IMR-90 (cell line): ENCODE results near the gene SOCS3. TPM values are rescaled to one million over a fixed set of nuclear protein-coding genes. Genes with fewer than 3 reads are reported as not detected.
A peak's percentile ranks its signal among the peaks of the same experiment; 100 is the strongest.

Source experiments
- ATAC-seq: fragments of 200-7000 bp; cut with Tn5 transposase; 2 replicates; pipeline ENCODE4 v1.9.1; 2020; ENCODE audit warnings: low read depth, mild to moderate bottlenecking, moderate library complexity
- BruUV-seq: library from RNA; stranded (reverse); fragments of 400-500 nt; replicated peaks from 2 replicates; lab custom pipeline; 2021; lab: Mats Ljungman, UMichigan
- CTCF ChIA-PET: fragments of 300-600 bp; formaldehyde crosslinking; extraction: SDS; loops from one replicate; lab custom pipeline; 2021; ENCODE audit warnings: antibody characterized with exemption; lab: Yijun Ruan, JAX
- POLR2A ChIA-PET: fragments of 300-600 bp; sonication (Branson Sonifier 250); formaldehyde crosslinking; loops from one replicate; lab custom pipeline; 2022; ENCODE audit warnings: antibody characterized with exemption; ENCODE audit not compliant: unreplicated experiment; lab: Charles Lee
- DNase-seq: peaks from one replicate; pipeline ENCODE4 v3.0.0; 2013
- H2AFZ ChIP-seq: replicated peaks from 2 replicates; pipeline ENCODE3; 2013; ENCODE audit warnings: low read length, mild to moderate bottlenecking; ENCODE audit not compliant: poor library complexity
- H2AK5ac ChIP-seq: 2 replicates; pipeline ENCODE4 v1.6.1; 2013; ENCODE audit warnings: low read depth, low read length, inconsistent platforms
- H2AK9ac ChIP-seq: replicated peaks from 2 replicates; pipeline ENCODE3; 2013; ENCODE audit warnings: mild to moderate bottlenecking, low read depth, low read length, moderate library complexity; ENCODE audit not compliant: poor library complexity
- H2BK120ac ChIP-seq: 2 replicates; pipeline ENCODE4 v1.6.1; 2013; ENCODE audit warnings: low read depth, low read length, inconsistent platforms
- H2BK15ac ChIP-seq: 3 replicates; pipeline ENCODE4 v1.6.1; 2013; ENCODE audit warnings: low read depth, low read length, inconsistent platforms
- H2BK20ac ChIP-seq: 2 replicates; pipeline ENCODE4 v1.6.1; 2013; ENCODE audit warnings: low read depth, mild to moderate bottlenecking, inconsistent platforms, low read length, moderate library complexity
- H2BK5ac ChIP-seq: 2 replicates; pipeline ENCODE4 v1.6.1; 2013; ENCODE audit warnings: mild to moderate bottlenecking, low read depth, low read length, inconsistent platforms; ENCODE audit not compliant: poor library complexity, severe bottlenecking
- H3K14ac ChIP-seq: replicated peaks from 2 replicates; pipeline ENCODE4 v1.6.1; 2013; ENCODE audit warnings: low read depth, low read length, inconsistent platforms
- H3K18ac ChIP-seq: 2 replicates; pipeline ENCODE4 v1.6.1; 2013; ENCODE audit warnings: low read depth, low read length, control low read depth
- H3K23ac ChIP-seq: 2 replicates; pipeline ENCODE4 v1.6.1; 2013; ENCODE audit warnings: low read depth, low read length, inconsistent platforms
- H3K27ac ChIP-seq: 2 replicates; pipeline ENCODE4 v1.5.1; 2013; ENCODE audit warnings: mild to moderate bottlenecking, control low read depth, low read length; ENCODE audit not compliant: insufficient read depth
- H3K27me3 ChIP-seq: 2 replicates; pipeline ENCODE4 v1.6.1; 2013; ENCODE audit warnings: low read length; ENCODE audit not compliant: control insufficient read depth, insufficient read depth
- H3K36me3 ChIP-seq: 2 replicates; pipeline ENCODE4 v1.6.1; 2013; ENCODE audit warnings: low read length, mixed read lengths; ENCODE audit not compliant: control insufficient read depth, insufficient read depth
- H3K4ac ChIP-seq: 2 replicates; pipeline ENCODE4 v1.6.1; 2013; ENCODE audit warnings: low read depth, low read length, inconsistent platforms
- H3K4me1 ChIP-seq: 2 replicates; pipeline ENCODE4 v1.6.1; 2013; ENCODE audit warnings: low read length, mixed read lengths; ENCODE audit not compliant: control insufficient read depth, insufficient read depth
- H3K4me2 ChIP-seq: 2 replicates; pipeline ENCODE4 v1.6.1; 2013; ENCODE audit warnings: low read depth, mild to moderate bottlenecking, control low read depth, low read length, moderate library complexity
- H3K4me3 ChIP-seq: 2 replicates; pipeline ENCODE4 v1.5.1; 2013; ENCODE audit warnings: low read depth, mild to moderate bottlenecking, control low read depth, low read length, moderate library complexity; ENCODE audit not compliant: insufficient read depth
- H3K56ac ChIP-seq: 2 replicates; pipeline ENCODE4 v1.6.1; 2013; ENCODE audit warnings: low read length, inconsistent platforms; ENCODE audit not compliant: insufficient read depth; ENCODE audit errors: extremely low read depth
- H3K79me1 ChIP-seq, 2 experiments: 2 replicates each; pipeline ENCODE4 v1.6.1; 2013; ENCODE audit warnings: low read length in 2 of 2, inconsistent platforms in 1 of 2, low read depth in 1 of 2
- H3K9ac ChIP-seq: 2 replicates; pipeline ENCODE4 v1.6.1; 2013; ENCODE audit warnings: low read depth, low read length, control low read depth
- H3K9me1 ChIP-seq: 2 replicates; pipeline ENCODE4 v1.6.1; 2013; ENCODE audit warnings: low read length, inconsistent platforms; ENCODE audit not compliant: insufficient read depth
- H3K9me3 ChIP-seq: 2 replicates; pipeline ENCODE4 v1.6.1; 2013; ENCODE audit warnings: low read length; ENCODE audit not compliant: control insufficient read depth, insufficient read depth
- H4K20me1 ChIP-seq: 2 replicates; pipeline ENCODE4 v1.6.1; 2013; ENCODE audit warnings: low read length, inconsistent platforms; ENCODE audit not compliant: insufficient read depth
- H4K5ac ChIP-seq: 2 replicates; pipeline ENCODE4 v1.6.1; 2013; ENCODE audit warnings: mild to moderate bottlenecking, low read depth, low read length, control low read depth
- H4K8ac ChIP-seq, 2 experiments: 2 replicates each; pipeline ENCODE4 v1.6.1; 2013; ENCODE audit warnings: low read depth in 2 of 2, low read length in 2 of 2, control low read depth in 1 of 2, inconsistent platforms in 1 of 2
- H4K91ac ChIP-seq: 2 replicates; pipeline ENCODE4 v1.6.1; 2013; ENCODE audit warnings: low read depth, low read length, inconsistent platforms; ENCODE audit not compliant: insufficient read depth
- BHLHE40 ChIP-seq: fragments of 150-350 bp; IDR thresholded peaks from 2 replicates; pipeline ENCODE4 v1.6.1; 2016; ENCODE audit warnings: mild to moderate bottlenecking, low read depth, low read length
- CHD1 ChIP-seq: IDR thresholded peaks from 2 replicates; pipeline ENCODE4 v1.6.1; 2012; ENCODE audit warnings: low read depth, low read length, improper control_type of control experiment
- CTCF ChIP-seq: conservative IDR thresholded peaks from 2 replicates; pipeline ENCODE4 v1.5.1; 2012; ENCODE audit warnings: mild to moderate bottlenecking, low read depth, low read length, improper control_type of control experiment
- FOS ChIP-seq: fragments of 150-350 bp; IDR thresholded peaks from 2 replicates; pipeline ENCODE4 v1.6.1; 2016; ENCODE audit warnings: low read depth, low read length
- MAZ ChIP-seq: IDR thresholded peaks from 2 replicates; pipeline ENCODE4 v1.6.1; 2012; ENCODE audit warnings: low read depth, mild to moderate bottlenecking, low read length, improper control_type of control experiment, moderate library complexity, borderline replicate concordance
- MXI1 ChIP-seq: IDR thresholded peaks from 2 replicates; pipeline ENCODE4 v1.6.1; 2012; ENCODE audit warnings: low read depth, mild to moderate bottlenecking, low read length, moderate library complexity, borderline replicate concordance
- NFE2L2 ChIP-seq: fragments of 150-350 bp; IDR thresholded peaks from 2 replicates; pipeline ENCODE4 v1.6.1; 2016; ENCODE audit warnings: low read depth, mild to moderate bottlenecking, low read length
- RAD21 ChIP-seq: IDR thresholded peaks from 2 replicates; pipeline ENCODE4 v1.6.1; 2012; ENCODE audit warnings: low read length, improper control_type of control experiment
- RCOR1 ChIP-seq: IDR thresholded peaks from 2 replicates; pipeline ENCODE4 v1.6.1; 2012; ENCODE audit warnings: mild to moderate bottlenecking, low read length, improper control_type of control experiment; ENCODE audit not compliant: insufficient replicate concordance
- RFX5 ChIP-seq: IDR thresholded peaks from 2 replicates; pipeline ENCODE4 v1.8.0; 2012; ENCODE audit warnings: low read depth, mild to moderate bottlenecking, low read length, moderate library complexity
- USF2 ChIP-seq: fragments of 150-350 bp; IDR thresholded peaks from 2 replicates; pipeline ENCODE4 v1.6.1; 2017; ENCODE audit warnings: mild to moderate bottlenecking, antibody characterized with exemption, low read length, low read depth
- WGBS, 2 experiments: methylation state at CpG; one replicate each; pipeline versions ENCODE4 v1.1.5 to v1.1.7; 2013; ENCODE audit warnings: missing lambda C conversion rate in 2 of 2; ENCODE audit not compliant: insufficient read length in 1 of 2; ENCODE audit errors: extremely low coverage in 2 of 2; 5-methylcytosine and 5-hydroxymethylcytosine counted together
- dilution Hi-C: fragments of 300-500 bp; cut with HindIII; formaldehyde crosslinking; loops from one replicate; pipeline ENCODE4 v1.14.3; 2018; ENCODE audit warnings: low sequenced_read_pairs; ENCODE audit not compliant: unreplicated experiment
- in situ Hi-C: fragments of 300-500 bp; cut with MboI; formaldehyde crosslinking; loops from 3 replicates; pipeline ENCODE4 v1.14.3; 2019; ENCODE audit warnings: low sequenced_read_pairs, inconsistent platforms, mixed read lengths
- intact Hi-C: fragments of 100-400 bp; cut with micrococcal nuclease; formaldehyde crosslinking; loops from 2 replicates; pipeline ENCODE4 v1.10.0; 2022
- polyA plus RNA-seq, 3 experiments: library from polyadenylated mRNA; depleted of rRNA; stranded (reverse); fragments of >200 nt; gene quantifications; 2 replicates each; pipeline ENCODE4 v1.2.3, GENCODE V29; 2012; ENCODE audit warnings: low replicate concordance in 1 of 3
- total RNA-seq: library from RNA; depleted of rRNA; stranded (reverse); fragments of >200 nt; gene quantifications from 2 replicates; pipeline ENCODE4 v1.2.3, GENCODE V29; 2012

The SOCS3 gene
- total and polyA plus RNA-seq, 2 of the 4 experiments (the other 2 are of a cell fraction) = 19.2 to 19.9 TPM

- Histone ChIP-seq H3K4ac (peak overlapping the region; percentile 32; the same call in 1 of the 2 replicates), H3K23ac (no peak overlapping the region), H3K4me3 (no peak overlapping the region), H2AK9ac (peak overlapping the region; percentile 44), H2BK5ac (no peak overlapping the region), H3K14ac (no peak overlapping the region), H4K20me1 (no peaks in the 10 kb centered on the region; the same call in 1 of the 2 replicates), H3K79me1 (peaks cover 0 to 4% of the 10 kb centered on the region in 2 experiments; a peak in 1 of 4 replicates), H2BK120ac (0 out of 2 replicates have a peak overlapping the region, but pooled peaks have one; percentile 4), H2AFZ (no peak overlapping the region), H3K9me1 (peaks cover 15% of the 10 kb centered on the region), H3K27me3 (no peaks in the 10 kb centered on the region), H3K36me3 (no peaks in the 10 kb centered on the region), H3K4me1 (peaks cover 32% of the 10 kb centered on the region), H2AK5ac (peak overlapping the region; percentile 38), H4K5ac (no peak overlapping the region), H4K91ac (peak overlapping the region; percentile 8; the same call in 1 of the 2 replicates), H4K8ac (no peak overlapping the region), H3K9me3 (no peaks in the 10 kb centered on the region), H3K27ac (no peak overlapping the region), H2BK15ac (no peak overlapping the region), H3K18ac (no peak overlapping the region), H3K4me2 (no peak overlapping the region), H3K9ac (no peak overlapping the region), H3K56ac (no peak overlapping the region), H2BK20ac (peak overlapping the region; percentile 29; the same call in 1 of the 2 replicates)
- intact Hi-C loops (no loop called here), dilution Hi-C loops (no loop called here), in situ Hi-C loops (no loop called here)
- ChIA-PET CTCF (no interaction called here), POLR2A (interaction anchor here (0.5 kb wide), 1 partner anchor 24 kb away, joined by 28 read pairs; no protein-coding TSS in a partner anchor)
- 80% methylated on average over 1 of the region's 11 CpGs; no CpG with 5 or more reads in 1 of the 2 experiments for WGBS, 2 experiments
- no TSS peak for BruUV-seq
- no peak for DNase-seq
- TF ChIP-seq RCOR1 (no peak), RFX5 (no peak), CHD1 (no peak), MXI1 (no peak), USF2 (no peak), FOS (no peak), CTCF (no peak), BHLHE40 (no peak), RAD21 (no peak), MAZ (no peak), NFE2L2 (no peak)
- no peak for ATAC-seq
Observed at GRCh38 chr17:78338486-78339259, 21.2 kb downstream of the SOCS3 start.
